GM12878 (cell line): Measurements from ENCODE around the gene BNIPL.

Experiments used
- BHLHE40 ChIP-seq, 2 experiments: fragments of 450-650 bp in 1 of 2; IDR thresholded peaks; 2 replicates each; pipeline ENCODE4 v1.6.1; 2011 to 2017; ENCODE audit warnings: low read depth in 2 of 2, borderline replicate concordance in 1 of 2, improper control_type of control experiment in 1 of 2, low read length in 1 of 2, mild to moderate bottlenecking in 1 of 2
- EP300 ChIP-seq, 2 experiments: fragments of 150-350 bp in 1 of 2; IDR thresholded peaks; 2 replicates each; pipeline ENCODE4 v1.6.1; 2011 to 2012; ENCODE audit warnings: low read depth in 2 of 2, low read length in 2 of 2, borderline replicate concordance in 1 of 2, improper control_type of control experiment in 1 of 2, inconsistent platforms in 1 of 2; ENCODE audit not compliant: control insufficient read depth in 1 of 2
- ESRRA ChIP-seq: IDR thresholded peaks from 2 replicates; pipeline ENCODE4 v1.6.1; 2012; ENCODE audit warnings: mild to moderate bottlenecking, low read length, improper control_type of control experiment
- FOS ChIP-seq: IDR thresholded peaks from 3 replicates; pipeline ENCODE4 v1.6.1; 2011; ENCODE audit warnings: borderline replicate concordance; ENCODE audit not compliant: insufficient read length; ENCODE audit errors: extremely low read depth
- GABPA ChIP-seq: IDR thresholded peaks from 2 replicates; pipeline ENCODE4 v1.6.1; 2014; ENCODE audit warnings: antibody characterized with exemption, low read depth, mild to moderate bottlenecking, inconsistent platforms
- HDAC6 ChIP-seq: fragments of 200-600 bp; sonication (generic); IDR thresholded peaks from one replicate; pipeline ENCODE4 v1.8.0; 2017; ENCODE audit warnings: antibody characterized with exemption; ENCODE audit not compliant: unreplicated experiment
- HDGF ChIP-seq: fragments of 450-650 bp; IDR thresholded peaks from 2 replicates; pipeline ENCODE4 v1.6.1; 2016; ENCODE audit warnings: antibody characterized with exemption
- JUND ChIP-seq: IDR thresholded peaks from 2 replicates; pipeline ENCODE4 v1.6.1; 2012; ENCODE audit warnings: low read depth, mild to moderate bottlenecking, low read length, improper control_type of control experiment, moderate library complexity
- POLR2A ChIP-seq: IDR thresholded peaks from 2 replicates; pipeline ENCODE4 v1.6.1; 2011; ENCODE audit warnings: low read depth, mild to moderate bottlenecking, low read length
- SRF ChIP-seq, 2 experiments: IDR thresholded peaks; 2 replicates each; pipeline ENCODE4 v1.6.1; 2011; ENCODE audit warnings: low read depth in 2 of 2, low read length in 2 of 2, mild to moderate bottlenecking in 1 of 2, moderate library complexity in 1 of 2
- SUPT20H ChIP-seq: IDR thresholded peaks from 2 replicates; pipeline ENCODE4 v1.6.1; 2011; ENCODE audit warnings: low read depth, mild to moderate bottlenecking, low read length, moderate library complexity, borderline replicate concordance; ENCODE audit not compliant: control insufficient read depth
- TF ChIP-seq, protein P1 (sequence below), 3 experiments: IDR thresholded peaks in 2 of 3; conservative IDR thresholded peaks in 1 of 3; 2 replicates each; pipeline ENCODE4 v1.5.1; 2011; ENCODE audit warnings: low read depth in 3 of 3, low read length in 3 of 3, mild to moderate bottlenecking in 3 of 3, control low read depth in 2 of 3, moderate library complexity in 2 of 3, inconsistent platforms in 1 of 3, mixed read lengths in 1 of 3; ENCODE audit not compliant: control insufficient read depth in 2 of 3, insufficient read depth in 1 of 3; ENCODE audit errors: extremely low read depth in 1 of 3
- TF ChIP-seq, protein P2 (sequence below): fragments of 450-650 bp; IDR thresholded peaks from 2 replicates; pipeline ENCODE4 v1.6.1; 2017; ENCODE audit warnings: mild to moderate bottlenecking, moderate library complexity
- TF ChIP-seq, protein P3 (sequence below): IDR thresholded peaks from 2 replicates; pipeline ENCODE4 v1.6.1; 2011; ENCODE audit warnings: low read depth, low read length, improper control_type of control experiment, borderline replicate concordance

- TF ChIP-seq, protein P1, sequence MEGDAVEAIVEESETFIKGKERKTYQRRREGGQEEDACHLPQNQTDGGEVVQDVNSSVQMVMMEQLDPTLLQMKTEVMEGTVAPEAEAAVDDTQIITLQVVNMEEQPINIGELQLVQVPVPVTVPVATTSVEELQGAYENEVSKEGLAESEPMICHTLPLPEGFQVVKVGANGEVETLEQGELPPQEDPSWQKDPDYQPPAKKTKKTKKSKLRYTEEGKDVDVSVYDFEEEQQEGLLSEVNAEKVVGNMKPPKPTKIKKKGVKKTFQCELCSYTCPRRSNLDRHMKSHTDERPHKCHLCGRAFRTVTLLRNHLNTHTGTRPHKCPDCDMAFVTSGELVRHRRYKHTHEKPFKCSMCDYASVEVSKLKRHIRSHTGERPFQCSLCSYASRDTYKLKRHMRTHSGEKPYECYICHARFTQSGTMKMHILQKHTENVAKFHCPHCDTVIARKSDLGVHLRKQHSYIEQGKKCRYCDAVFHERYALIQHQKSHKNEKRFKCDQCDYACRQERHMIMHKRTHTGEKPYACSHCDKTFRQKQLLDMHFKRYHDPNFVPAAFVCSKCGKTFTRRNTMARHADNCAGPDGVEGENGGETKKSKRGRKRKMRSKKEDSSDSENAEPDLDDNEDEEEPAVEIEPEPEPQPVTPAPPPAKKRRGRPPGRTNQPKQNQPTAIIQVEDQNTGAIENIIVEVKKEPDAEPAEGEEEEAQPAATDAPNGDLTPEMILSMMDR (IDR thresholded peaks at IDR 0.05 in 2 of 3, conservative IDR thresholded peaks at IDR 0.05 in 1 of 3; ENCODE audit: control insufficient read depth in 2 of 3, extremely low read depth in 1 of 3, insufficient read depth in 1 of 3, low read depth in 3 of 3, low read length in 3 of 3): no peak
- TF ChIP-seq FOS (no peak), GABPA (no peak), POLR2A (no peak), JUND (no peak), SRF (IDR thresholded peaks at IDR 0.05; ENCODE audit: low read depth in 2 of 2, low read length in 2 of 2) (no peak), SUPT20H (no peak), EP300 (IDR thresholded peaks at IDR 0.05; ENCODE audit: borderline replicate concordance in 1 of 2, control insufficient read depth in 1 of 2, low read depth in 2 of 2, low read length in 2 of 2) (no peak), ESRRA (no peak), HDAC6 (no peak), HDGF (no peak), BHLHE40 (IDR thresholded peaks at IDR 0.05; ENCODE audit: borderline replicate concordance in 1 of 2, low read depth in 2 of 2, low read length in 1 of 2) (no peak)
- TF ChIP-seq, protein P2, sequence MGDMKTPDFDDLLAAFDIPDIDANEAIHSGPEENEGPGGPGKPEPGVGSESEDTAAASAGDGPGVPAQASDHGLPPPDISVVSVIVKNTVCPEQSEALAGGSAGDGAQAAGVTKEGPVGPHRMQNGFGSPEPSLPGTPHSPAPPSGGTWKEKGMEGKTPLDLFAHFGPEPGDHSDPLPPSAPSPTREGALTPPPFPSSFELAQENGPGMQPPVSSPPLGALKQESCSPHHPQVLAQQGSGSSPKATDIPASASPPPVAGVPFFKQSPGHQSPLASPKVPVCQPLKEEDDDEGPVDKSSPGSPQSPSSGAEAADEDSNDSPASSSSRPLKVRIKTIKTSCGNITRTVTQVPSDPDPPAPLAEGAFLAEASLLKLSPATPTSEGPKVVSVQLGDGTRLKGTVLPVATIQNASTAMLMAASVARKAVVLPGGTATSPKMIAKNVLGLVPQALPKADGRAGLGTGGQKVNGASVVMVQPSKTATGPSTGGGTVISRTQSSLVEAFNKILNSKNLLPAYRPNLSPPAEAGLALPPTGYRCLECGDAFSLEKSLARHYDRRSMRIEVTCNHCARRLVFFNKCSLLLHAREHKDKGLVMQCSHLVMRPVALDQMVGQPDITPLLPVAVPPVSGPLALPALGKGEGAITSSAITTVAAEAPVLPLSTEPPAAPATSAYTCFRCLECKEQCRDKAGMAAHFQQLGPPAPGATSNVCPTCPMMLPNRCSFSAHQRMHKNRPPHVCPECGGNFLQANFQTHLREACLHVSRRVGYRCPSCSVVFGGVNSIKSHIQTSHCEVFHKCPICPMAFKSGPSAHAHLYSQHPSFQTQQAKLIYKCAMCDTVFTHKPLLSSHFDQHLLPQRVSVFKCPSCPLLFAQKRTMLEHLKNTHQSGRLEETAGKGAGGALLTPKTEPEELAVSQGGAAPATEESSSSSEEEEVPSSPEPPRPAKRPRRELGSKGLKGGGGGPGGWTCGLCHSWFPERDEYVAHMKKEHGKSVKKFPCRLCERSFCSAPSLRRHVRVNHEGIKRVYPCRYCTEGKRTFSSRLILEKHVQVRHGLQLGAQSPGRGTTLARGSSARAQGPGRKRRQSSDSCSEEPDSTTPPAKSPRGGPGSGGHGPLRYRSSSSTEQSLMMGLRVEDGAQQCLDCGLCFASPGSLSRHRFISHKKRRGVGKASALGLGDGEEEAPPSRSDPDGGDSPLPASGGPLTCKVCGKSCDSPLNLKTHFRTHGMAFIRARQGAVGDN: no peak
- TF ChIP-seq, protein P3, sequence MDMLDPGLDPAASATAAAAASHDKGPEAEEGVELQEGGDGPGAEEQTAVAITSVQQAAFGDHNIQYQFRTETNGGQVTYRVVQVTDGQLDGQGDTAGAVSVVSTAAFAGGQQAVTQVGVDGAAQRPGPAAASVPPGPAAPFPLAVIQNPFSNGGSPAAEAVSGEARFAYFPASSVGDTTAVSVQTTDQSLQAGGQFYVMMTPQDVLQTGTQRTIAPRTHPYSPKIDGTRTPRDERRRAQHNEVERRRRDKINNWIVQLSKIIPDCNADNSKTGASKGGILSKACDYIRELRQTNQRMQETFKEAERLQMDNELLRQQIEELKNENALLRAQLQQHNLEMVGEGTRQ: no peak
Measured at GRCh38 chr1:151005729-151006319, 30.6 kb upstream of the BNIPL start.
